Right lobe of liver (tissue), 6 donors: Measurements from ENCODE around the gene NOM1. TPM values are rescaled to one million over a fixed set of nuclear protein-coding genes. Genes with fewer than 3 reads are reported as not detected.

Experiments
- ATAC-seq, 4 donors: fragments of 200-7000 bp; cut with Tn5 transposase; one replicate each; pipeline ENCODE4 v1.9.1; 2020; ENCODE audit warnings: mild to moderate bottlenecking in 4 of 4, moderate library complexity in 4 of 4
- DNase-seq, 3 donors: peaks; one replicate each; pipeline ENCODE4 v3.0.0-alpha.2; 2020
- H3K27ac ChIP-seq, 3 donors: fragments of 200-600 bp; one replicate each; pipeline ENCODE4 v1.8.0; 2022
- H3K27me3 ChIP-seq, 2 donors: fragments of 200-600 bp; one replicate each; pipeline ENCODE4 v1.8.0; 2022
- H3K36me3 ChIP-seq, 4 donors: fragments of 200-600 bp; sonication (generic) in 1 of 4; one replicate each; pipeline versions ENCODE4 v1.5.1 to v1.8.0; 2017 to 2022; ENCODE audit warnings: control low read depth in 1 of 4
- H3K4me1 ChIP-seq, 4 donors: fragments of 200-600 bp; sonication (generic) in 1 of 4; one replicate each; pipeline versions ENCODE4 v1.5.1 to v1.8.0; 2017 to 2022; ENCODE audit warnings: control low read depth in 1 of 4
- H3K4me3 ChIP-seq, 3 donors: fragments of 200-600 bp; one replicate each; pipeline ENCODE4 v1.8.0; 2022
- H3K9me3 ChIP-seq, 4 donors: fragments of 200-600 bp; sonication (generic) in 1 of 4; one replicate each; pipeline versions ENCODE4 v1.5.1 to v1.8.0; 2017 to 2022; ENCODE audit warnings: control low read depth in 1 of 4
- CTCF ChIP-seq, 4 donors: fragments of 200-600 bp in 3 of 4; fragments of 450-650 bp in 1 of 4; IDR thresholded peaks; one replicate each; pipeline versions ENCODE4 v1.5.1 to v1.8.0; 2016 to 2022; ENCODE audit warnings: antibody characterized with exemption in 4 of 4, mild to moderate bottlenecking in 2 of 4
- POLR2A ChIP-seq: fragments of 450-650 bp; IDR thresholded peaks from one replicate; pipeline ENCODE4 v1.6.1; 2017; ENCODE audit warnings: antibody characterized with exemption, mild to moderate bottlenecking
- WGBS: methylation state at CpG from one replicate; pipeline ENCODE4 v1.1.6; 2018; ENCODE audit warnings: low coverage, low lambda C conversion rate; ENCODE audit not compliant: insufficient coverage; ENCODE audit errors: missing lambda C conversion rate; 5-methylcytosine and 5-hydroxymethylcytosine counted together
- intact Hi-C, 2 donors: fragments of 100-400 bp; cut with DNase I; formaldehyde crosslinking; loops; one replicate each; pipeline versions ENCODE4 v1.11.2 to v1.14.1; 2022
- total RNA-seq, 6 experiments: library from RNA; depleted of rRNA in 2 of 6; stranded (reverse); fragments of >200 nt in 2 of 6; fragmentation: NEBNext Ultra II Directional in 3 of 6; extraction: Animal tissue kit (Norgen Biotek cat#: 25700) in 3 of 6; gene quantifications; one replicate each; pipeline versions ENCODE4 v1.1.0 to v1.2.4, GENCODE V29; 2016 to 2023
- donor health status: DM: no; HTN: yes; CAD: no.
- donor health status: DM: no; HTN: no; CAD: no.
- donor health status: DM: no; HTN: no; CAD: no.
- donor health status: DM: no; HTN: yes; CAD: no.
- donor health status: DM: no; HTN: yes; CAD: no.

The NOM1 gene
- total RNA-seq, 6 experiments from 2014 or later, result 6.1 to 10.2 (median 8.1) TPM

- intact Hi-C loops, result no loop called here
- Histone ChIP-seq H3K36me3 (no peaks in the 10 kb centered on the region), H3K27me3 (no peaks in the 10 kb centered on the region), H3K4me1 (no peaks in the 10 kb centered on the region), H3K27ac (no peak overlapping the region), H3K9me3 (no peaks in the 10 kb centered on the region), H3K4me3 (no peak overlapping the region)
- WGBS, result 72% methylated on average over 8 of the region's 25 CpGs
- no peak for DNase-seq
- peak in 1 of 4 donors; percentile 10 for ATAC-seq
- no peak for TF ChIP-seq POLR2A
- no peak for TF ChIP-seq CTCF (IDR thresholded peaks at IDR 0.05)
These were observed 40.4 kb downstream of the NOM1 start for GRCh38 chr7:156989766-156990535.

GRCh38 chr7:156993021-156993924, 43.8 kb downstream of the NOM1 start:
- no peaks in the 10 kb centered on the region for H3K27me3 ChIP-seq
- H3K4me1 ChIP-seq, result no peaks in the 10 kb centered on the region
- DNase-seq, result no peak
- TF ChIP-seq POLR2A, result no peak
- TF ChIP-seq CTCF (IDR thresholded peaks at IDR 0.05), result no peak
- no peak overlapping the region for H3K27ac ChIP-seq
- H3K36me3 ChIP-seq, result no peaks in the 10 kb centered on the region
- H3K4me3 ChIP-seq, result no peak overlapping the region
- intact Hi-C loops, result no loop called here
- H3K9me3 ChIP-seq, result no peaks in the 10 kb centered on the region
- no peak for ATAC-seq
- 51% methylated on average over 13 of the region's 32 CpGs for WGBS

GRCh38 chr7:156993925-156994235, 44.4 kb downstream of the NOM1 start:
- no peak overlapping the region for H3K27ac ChIP-seq
- H3K27me3 ChIP-seq, result no peaks in the 10 kb centered on the region
- no peaks in the 10 kb centered on the region for H3K4me1 ChIP-seq
- intact Hi-C loops, result no loop called here
- no peaks in the 10 kb centered on the region for H3K9me3 ChIP-seq
- no peak for ATAC-seq
- WGBS, result 75% methylated on average over 3 of the region's 10 CpGs
- no peak for DNase-seq
- H3K4me3 ChIP-seq, result no peak overlapping the region
- TF ChIP-seq CTCF (IDR thresholded peaks at IDR 0.05) (no peak), POLR2A (no peak)
- H3K36me3 ChIP-seq, result no peaks in the 10 kb centered on the region

GRCh38 chr7:156994417-156994816, 44.9 kb downstream of the NOM1 start:
- DNase-seq (no peak), ATAC-seq (no peak)
- Histone ChIP-seq H3K4me1 (peaks cover 0 to under 1% (median 0%) of the 10 kb centered on the region in 4 donors), H3K9me3 (no peaks in the 10 kb centered on the region), H3K36me3 (no peaks in the 10 kb centered on the region), H3K4me3 (no peak overlapping the region), H3K27me3 (no peaks in the 10 kb centered on the region), H3K27ac (no peak overlapping the region)
- WGBS, result 77% methylated on average over 3 of the region's 8 CpGs
- no peak for TF ChIP-seq CTCF (IDR thresholded peaks at IDR 0.05)
- no peak for TF ChIP-seq POLR2A
- intact Hi-C loops, result no loop called here
